ENCODE data around the gene INCENP.

INCENP gene

GRCh38 chr11:62130283-62131169, 6.7 kb downstream of the INCENP start:
- no peaks in the 10 kb centered on the region for H3K27me3 Mint-ChIP-seq
- peaks cover 54% of the 10 kb centered on the region for H3K36me3 Mint-ChIP-seq (ENCODE audit: low read depth)
- no peak overlapping the region for H3K4me3 Mint-ChIP-seq
- H3K27ac Mint-ChIP-seq = no peak overlapping the region
- DNase-seq = no peak
- ATAC-seq = no peak
- H3K9me3 Mint-ChIP-seq = no peaks in the 10 kb centered on the region
- peaks cover 22% of the 10 kb centered on the region for H3K4me1 Mint-ChIP-seq

- ATAC-seq (no peak), DNase-seq (no peak)
- no peaks in the 10 kb centered on the region for H3K27me3 Mint-ChIP-seq
- H3K36me3 Mint-ChIP-seq (ENCODE audit: low read depth) = peaks cover 56% of the 10 kb centered on the region
- H3K9me3 Mint-ChIP-seq = no peaks in the 10 kb centered on the region
- H3K27ac Mint-ChIP-seq = no peak overlapping the region
- H3K4me3 Mint-ChIP-seq = no peak overlapping the region
- H3K4me1 Mint-ChIP-seq = peaks cover 16% of the 10 kb centered on the region
These were observed 7.3 kb downstream of the INCENP start for GRCh38 chr11:62131170-62131464.

- no peak overlapping the region for H3K27ac Mint-ChIP-seq
- no peaks in the 10 kb centered on the region for H3K27me3 Mint-ChIP-seq
These were observed 8.4 kb downstream of the INCENP start for GRCh38 chr11:62132191-62132590.

GRCh38 chr11:62132689-62133293, 9.0 kb downstream of the INCENP start:
- no peaks in the 10 kb centered on the region for H3K9me3 Mint-ChIP-seq
- H3K4me3 Mint-ChIP-seq = no peak overlapping the region
- no peak overlapping the region for H3K27ac Mint-ChIP-seq
- peaks cover 58% of the 10 kb centered on the region for H3K36me3 Mint-ChIP-seq (ENCODE audit: low read depth)
- no peaks in the 10 kb centered on the region for H3K27me3 Mint-ChIP-seq
- ATAC-seq (no peak), DNase-seq (no peak)
- peaks cover 8% of the 10 kb centered on the region for H3K4me1 Mint-ChIP-seq

More at GRCh38 chr11:62132191-62132590, 8.4 kb downstream of the INCENP start:
- H3K4me3 Mint-ChIP-seq = no peak overlapping the region
- no peaks in the 10 kb centered on the region for H3K9me3 Mint-ChIP-seq
- ATAC-seq (no peak), DNase-seq (no peak)
- peaks cover 10% of the 10 kb centered on the region for H3K4me1 Mint-ChIP-seq
- peaks cover 61% of the 10 kb centered on the region for H3K36me3 Mint-ChIP-seq (ENCODE audit: low read depth)

- no peaks in the 10 kb centered on the region for H3K9me3 Mint-ChIP-seq
- H3K27ac Mint-ChIP-seq = no peak overlapping the region
- H3K36me3 Mint-ChIP-seq (ENCODE audit: low read depth) = peaks cover 55% of the 10 kb centered on the region
- DNase-seq = no peak
- peaks cover 8% of the 10 kb centered on the region for H3K4me1 Mint-ChIP-seq
- no peaks in the 10 kb centered on the region for H3K27me3 Mint-ChIP-seq
- no peak for ATAC-seq
- no peak overlapping the region for H3K4me3 Mint-ChIP-seq
These were observed 9.7 kb downstream of the INCENP start for GRCh38 chr11:62133328-62134065.

- Mint-ChIP-seq H3K27me3 (no peaks in the 10 kb centered on the region), H3K9me3 (no peaks in the 10 kb centered on the region), H3K4me1 (peaks cover 3% of the 10 kb centered on the region), H3K4me3 (no peak overlapping the region), H3K27ac (no peak overlapping the region), H3K36me3 (ENCODE audit: low read depth) (peaks cover 32% of the 10 kb centered on the region)
- ATAC-seq (no peak), DNase-seq (no peak)
These were observed 13.6 kb downstream of the INCENP start for GRCh38 chr11:62137276-62137861.

GRCh38 chr11:62137881-62138629, 14.2 kb downstream of the INCENP start:
- Mint-ChIP-seq H3K27me3 (no peaks in the 10 kb centered on the region), H3K27ac (no peak overlapping the region), H3K9me3 (no peaks in the 10 kb centered on the region), H3K4me1 (peaks cover 2% of the 10 kb centered on the region), H3K4me3 (no peak overlapping the region), H3K36me3 (ENCODE audit: low read depth) (peaks cover 30% of the 10 kb centered on the region)
- ATAC-seq = no peak
- no peak for DNase-seq

GRCh38 chr11:62138630-62139425, 15.0 kb downstream of the INCENP start:
- H3K27ac Mint-ChIP-seq = no peak overlapping the region
- peaks cover 2% of the 10 kb centered on the region for H3K4me1 Mint-ChIP-seq
- DNase-seq (no peak), ATAC-seq (no peak)
- H3K4me3 Mint-ChIP-seq = no peak overlapping the region
- H3K9me3 Mint-ChIP-seq = no peaks in the 10 kb centered on the region
- peaks cover 29% of the 10 kb centered on the region for H3K36me3 Mint-ChIP-seq (ENCODE audit: low read depth)
- H3K27me3 Mint-ChIP-seq = no peaks in the 10 kb centered on the region

GRCh38 chr11:62139526-62140303, 15.9 kb downstream of the INCENP start:
- Mint-ChIP-seq H3K9me3 (no peaks in the 10 kb centered on the region), H3K36me3 (ENCODE audit: low read depth) (peaks cover 24% of the 10 kb centered on the region), H3K27me3 (no peaks in the 10 kb centered on the region), H3K27ac (no peak overlapping the region), H3K4me1 (no peaks in the 10 kb centered on the region), H3K4me3 (no peak overlapping the region)
- DNase-seq (no peak), ATAC-seq (no peak)

GRCh38 chr11:62140304-62141110, 16.7 kb downstream of the INCENP start:
- DNase-seq = no peak
- no peaks in the 10 kb centered on the region for H3K4me1 Mint-ChIP-seq
- no peak overlapping the region for H3K4me3 Mint-ChIP-seq
- H3K27ac Mint-ChIP-seq = no peak overlapping the region
- H3K36me3 Mint-ChIP-seq (ENCODE audit: low read depth) = peaks cover 20% of the 10 kb centered on the region
- peak; percentile 17 for ATAC-seq
- no peaks in the 10 kb centered on the region for H3K9me3 Mint-ChIP-seq
- H3K27me3 Mint-ChIP-seq = no peaks in the 10 kb centered on the region

GRCh38 chr11:62141111-62142042, 17.6 kb downstream of the INCENP start:
- Mint-ChIP-seq H3K9me3 (no peaks in the 10 kb centered on the region), H3K27ac (no peak overlapping the region), H3K36me3 (ENCODE audit: low read depth) (peaks cover 18% of the 10 kb centered on the region), H3K27me3 (no peaks in the 10 kb centered on the region), H3K4me1 (no peaks in the 10 kb centered on the region), H3K4me3 (no peak overlapping the region)
- no peak for DNase-seq
- no peak for ATAC-seq

- H3K36me3 Mint-ChIP-seq (ENCODE audit: low read depth) = peaks cover 17% of the 10 kb centered on the region
- no peak overlapping the region for H3K4me3 Mint-ChIP-seq
- DNase-seq (no peak), ATAC-seq (no peak)
- H3K4me1 Mint-ChIP-seq = no peaks in the 10 kb centered on the region
- H3K9me3 Mint-ChIP-seq = no peaks in the 10 kb centered on the region
- H3K27me3 Mint-ChIP-seq = no peaks in the 10 kb centered on the region
- no peak overlapping the region for H3K27ac Mint-ChIP-seq
These were observed 18.2 kb downstream of the INCENP start for GRCh38 chr11:62142043-62142375.

Measured in activated naive CD8-positive, alpha-beta T cell treated with anti-CD3 and anti-CD28 coated beads, Interleukin-2, amount 50 U/mL, for 24 hours (primary cell).